Epithelial cell of alveolus of lung (primary cell): ENCODE data around the gene MS4A4E. TPM values are rescaled to one million over a fixed set of nuclear protein-coding genes. Genes with fewer than 3 reads are reported as not detected.

Experiments
- total RNA-seq: library from RNA; depleted of rRNA; stranded (reverse); fragments of >200 nt; gene quantifications from 2 replicates; pipeline ENCODE4 v1.2.1, GENCODE V29; 2015

The MS4A4E gene
- not detected in 2 replicates for total RNA-seq

GRCh38 chr11:60242740-60243239 lies at the start of gene MS4A4E:
MS4A4E (minus strand) TSS chr11:60243137; CDS start chr11:60230055, 13,082 bp downstream.

GRCh38 chr11:60280412-60280811 lies 37.5 kb upstream of the MS4A4E start, which contains the start of gene MS4A4A:
MS4A4A (plus strand) TSS chr11:60280666; CDS start chr11:60280676, 10 bp downstream.

GRCh38 chr11:60182541-60183330 lies 60.2 kb downstream of the MS4A4E start, which contains the start of gene MS4A6A:
MS4A6A (minus strand) TSS chr11:60183083; CDS start chr11:60181727, 1,356 bp downstream.

Other genes with a start within 250 kb of the MS4A4E start
- gene OOSP4B, start 226.0 kb downstream of the MS4A4E start, total RNA-seq: not detected in 2 replicates
- gene OOSP2, start 202.7 kb downstream of the MS4A4E start, total RNA-seq: not detected in 2 replicates
- gene MS4A3, start 186.5 kb downstream of the MS4A4E start, total RNA-seq: not detected in 2 replicates
- gene MS4A2, start 154.5 kb downstream of the MS4A4E start, total RNA-seq: not detected in 2 replicates
- gene MS4A6A, start 60.1 kb downstream of the MS4A4E start, total RNA-seq: not detected in 2 replicates
- gene MS4A4A, start 37.5 kb upstream of the MS4A4E start, total RNA-seq: 10.5 TPM in 1 of 2 replicates, not detected in the other
- not detected in 2 replicates for gene MS4A6E, start 84.1 kb upstream of the MS4A4E start, total RNA-seq
- not detected in 2 replicates for gene MS4A7, start 135.4 kb upstream of the MS4A4E start, total RNA-seq
- gene MS4A14, start 153.3 kb upstream of the MS4A4E start, total RNA-seq: not detected in 2 replicates
- gene MS4A5, start 186.4 kb upstream of the MS4A4E start, total RNA-seq: not detected in 2 replicates
- gene MS4A1, start 212.7 kb upstream of the MS4A4E start, total RNA-seq: not detected in 2 replicates
- not detected in 2 replicates for gene MS4A12, start 249.6 kb upstream of the MS4A4E start, total RNA-seq